Pons (tissue), 1 donor: ENCODE results near the gene SGSM1.
"Not testable (repeated sequence)": the region's sequence is repeated elsewhere in the genome, so short reads cannot be mapped to it uniquely, and the experiment has no call there.

Source experiments
- DNase-seq: peaks from one replicate; pipeline ENCODE4 v3.0.0-alpha.2; 2016; ENCODE audit warnings: low spot score

Gene SGSM1

GRCh38 chr22:24894998-24895397 lies 89.0 kb downstream of the SGSM1 start:
- DNase-seq = peak; percentile 18

DNA sequence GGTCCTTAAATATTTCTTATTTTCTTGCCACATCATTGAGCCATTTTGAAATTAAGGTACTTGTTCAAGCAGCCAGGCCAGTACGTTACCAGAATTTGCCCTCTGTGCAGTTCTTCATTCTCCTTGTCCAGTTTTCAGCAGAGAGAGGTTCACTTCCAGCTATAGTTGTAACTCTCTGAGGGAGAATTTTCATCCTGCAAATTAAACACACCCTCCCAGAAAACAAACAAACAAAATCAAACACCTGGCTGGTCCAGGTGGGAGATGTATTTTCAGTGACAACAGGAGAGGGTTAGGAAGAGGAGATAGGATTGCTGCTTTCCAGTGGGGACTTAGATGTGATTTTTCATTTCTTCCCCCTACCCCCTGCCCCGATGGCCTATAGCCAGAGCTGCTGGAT lies 95.4 kb downstream of the SGSM1 start:
- no peak for DNase-seq

- DNase-seq = no peak
Measured at GRCh38 chr22:24905909-24906308, 99.9 kb downstream of the SGSM1 start.

DNA sequence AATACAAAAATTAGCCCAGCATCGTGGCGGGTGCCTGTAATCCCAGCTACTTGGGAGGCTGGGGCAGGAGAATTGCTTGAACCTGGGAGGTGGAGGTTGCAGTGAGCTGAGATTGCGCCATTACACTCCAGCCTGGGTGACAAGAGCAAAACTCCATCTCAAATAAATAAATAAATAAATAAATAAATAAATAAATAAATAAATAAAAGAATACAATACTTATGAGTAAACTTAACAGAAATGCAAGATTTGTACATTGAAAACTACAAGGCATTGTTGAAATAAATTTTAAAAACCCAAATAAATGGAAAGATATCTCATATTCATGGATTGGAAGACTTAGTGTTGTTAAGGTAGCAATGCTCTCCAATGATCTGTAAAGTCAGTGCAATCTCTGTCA lies 101.1 kb downstream of the SGSM1 start:
- not testable (repeated sequence) for DNase-seq

GRCh38 chr22:24920029-24920428 lies 114.0 kb downstream of the SGSM1 start:
- DNase-seq = no peak

- no peak for DNase-seq
Measured at GRCh38 chr22:24925586-24926427, 119.8 kb downstream of the SGSM1 start.

DNA sequence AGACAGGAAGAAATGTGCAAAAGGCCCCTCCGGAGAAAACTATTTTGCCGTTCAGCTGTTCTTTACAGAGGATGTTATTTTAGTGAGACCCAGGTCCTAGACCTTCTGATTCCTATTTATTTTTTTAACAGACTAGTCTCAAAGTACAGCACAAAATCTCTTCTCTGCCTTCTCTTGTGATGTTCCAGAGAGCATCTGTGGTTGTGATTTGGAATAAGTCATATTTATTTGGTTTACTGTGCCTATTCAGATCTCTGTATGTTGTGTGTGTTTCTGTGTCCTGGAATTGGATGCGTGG lies 120.4 kb downstream of the SGSM1 start:
- no peak for DNase-seq

DNA sequence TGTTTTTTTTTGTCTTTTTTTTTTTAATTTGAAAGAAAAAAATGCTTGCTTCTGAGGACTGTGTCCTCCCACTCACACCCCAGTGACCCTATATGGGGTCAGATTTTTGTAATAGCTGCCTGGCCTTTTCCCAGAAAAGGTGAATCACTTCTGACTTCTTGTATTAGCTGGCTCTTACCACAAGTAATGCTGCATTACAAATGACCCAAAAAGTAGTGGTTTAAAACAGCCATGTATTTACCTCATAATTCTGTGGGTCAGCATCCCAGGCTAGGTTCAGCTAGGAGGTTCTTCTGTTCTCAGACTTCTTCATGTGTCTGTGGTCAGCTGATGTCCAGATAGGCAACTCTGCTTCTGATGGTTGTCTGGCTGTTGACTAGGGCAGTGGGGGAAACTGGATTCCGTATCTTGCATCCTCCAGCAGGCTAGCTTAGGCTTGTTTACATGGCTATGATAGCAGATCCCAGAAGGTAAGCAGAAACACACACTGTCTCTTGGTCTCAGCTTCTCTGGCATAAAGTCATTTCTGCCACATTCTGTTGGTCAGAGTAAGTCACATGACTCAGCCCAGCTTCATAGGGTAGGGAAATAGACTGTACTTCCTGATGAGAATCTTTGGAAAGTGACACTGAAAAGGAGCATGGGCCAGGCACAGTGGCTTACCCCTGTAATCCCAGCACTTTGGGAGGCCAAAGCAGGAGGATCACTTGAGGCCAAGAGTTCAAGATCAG lies 121.0 kb downstream of the SGSM1 start:
- DNase-seq = no peak

- no peak for DNase-seq
Measured at GRCh38 chr22:24928322-24928721, 122.3 kb downstream of the SGSM1 start.

DNA sequence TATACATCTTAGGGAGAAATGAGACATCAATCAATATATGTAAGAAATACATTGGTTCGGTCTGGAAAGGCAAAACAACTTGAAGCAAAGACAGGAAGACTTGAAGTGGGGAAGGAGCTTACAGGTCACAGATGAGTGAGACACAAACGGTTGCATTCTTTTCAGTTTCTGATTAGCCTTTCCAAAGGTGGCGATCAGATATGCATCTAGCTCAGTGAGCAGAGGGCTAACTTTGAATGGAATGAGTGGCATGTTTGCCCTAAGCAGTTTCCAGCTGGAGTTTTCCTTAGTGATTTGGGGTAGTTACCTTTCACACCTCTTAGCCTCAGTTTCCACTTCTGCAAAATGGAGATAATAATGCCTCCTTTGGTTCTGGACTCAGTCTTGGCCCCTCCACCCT lies 124.7 kb downstream of the SGSM1 start:
- DNase-seq = no peak

DNA sequence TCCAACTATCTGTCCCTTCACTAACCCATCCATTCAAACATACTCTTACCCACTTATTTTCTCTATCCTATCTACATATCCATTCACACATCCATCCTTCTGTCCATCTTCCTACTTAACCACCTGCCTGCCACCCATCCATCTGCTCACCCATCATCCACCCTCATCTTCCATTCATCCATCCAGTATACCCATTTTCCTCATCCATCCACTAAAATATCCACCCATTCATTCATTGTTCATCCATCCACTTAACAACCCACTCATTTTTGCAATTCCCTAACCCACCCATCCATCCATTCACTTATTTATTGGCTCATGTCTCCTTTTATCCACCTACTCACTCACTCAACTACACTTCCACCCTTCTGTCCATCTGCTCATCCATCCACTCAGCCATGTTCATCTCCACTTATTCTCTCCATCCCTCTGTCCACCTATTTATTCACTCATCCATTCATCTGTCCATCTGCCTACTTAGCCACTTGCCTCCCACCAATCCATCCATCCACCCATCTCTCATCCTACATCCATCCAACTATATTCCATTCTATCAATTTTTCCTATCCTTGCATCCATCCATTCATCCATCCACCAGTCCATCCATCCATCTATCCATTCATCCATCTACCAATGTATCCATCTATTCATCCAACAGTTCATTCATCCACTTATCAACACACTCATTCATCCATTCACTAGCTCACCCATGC lies 129.9 kb downstream of the SGSM1 start:
- no peak for DNase-seq

- DNase-seq = no peak
Measured at GRCh38 chr22:24937114-24937513, 131.1 kb downstream of the SGSM1 start.

GRCh38 chr22:24938741-24939341 lies 132.8 kb downstream of the SGSM1 start:
- DNase-seq = no peak

GRCh38 chr22:24942301-24942700 lies 136.3 kb downstream of the SGSM1 start:
- DNase-seq = no peak

GRCh38 chr22:24944217-24944937 lies 138.4 kb downstream of the SGSM1 start:
- DNase-seq = no peak

DNA sequence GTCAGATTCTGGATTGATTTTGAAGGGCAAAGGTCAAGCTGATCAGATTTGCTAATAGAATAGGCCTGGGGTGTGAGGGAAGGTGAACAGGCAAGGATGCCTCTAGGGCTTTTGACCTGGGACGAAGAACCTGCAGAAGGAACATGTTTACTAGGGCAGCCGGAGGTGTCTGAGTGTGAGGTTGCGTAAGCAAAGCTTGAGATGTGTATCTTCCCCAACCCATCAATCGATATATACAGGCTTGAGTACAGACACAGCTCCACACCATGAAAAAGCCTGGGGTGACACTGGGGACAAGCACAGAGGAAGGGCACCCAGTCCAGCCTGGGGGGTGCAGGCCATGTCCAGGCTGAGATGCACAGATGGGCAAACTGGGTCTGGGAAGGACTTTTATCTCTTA lies 139.4 kb downstream of the SGSM1 start:
- DNase-seq = no peak

DNA sequence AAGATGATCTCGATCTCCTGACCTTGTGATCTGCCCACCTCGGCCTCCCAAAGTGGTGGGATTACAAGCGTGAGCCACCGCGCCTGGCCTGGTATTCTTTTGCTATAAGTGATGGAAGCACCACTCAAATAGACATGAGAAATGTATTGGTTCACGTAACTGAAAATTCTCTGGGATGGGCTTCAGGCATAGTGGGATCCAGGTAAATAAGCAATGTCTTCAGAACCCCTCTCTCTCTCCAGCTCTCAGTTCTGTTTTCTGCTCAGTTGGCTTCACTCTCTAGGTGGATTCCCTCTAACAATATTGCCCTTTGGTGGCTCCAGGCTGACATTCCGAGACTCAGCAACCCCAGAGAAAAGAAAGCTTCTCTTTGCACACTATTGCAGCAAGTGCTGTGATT lies 141.4 kb downstream of the SGSM1 start:
- DNase-seq = no peak

GRCh38 chr22:24947881-24948280 lies 141.9 kb downstream of the SGSM1 start:
- DNase-seq = no peak

GRCh38 chr22:24948356-24949202 lies 142.6 kb downstream of the SGSM1 start:
- DNase-seq = no peak

GRCh38 chr22:24950272-24950902 lies 144.4 kb downstream of the SGSM1 start:
- no peak for DNase-seq
